Fibroblast of gingiva (primary cell): Measurements from ENCODE around the gene PPP1R1B.
"Not testable (repeated sequence)": the region's sequence is repeated elsewhere in the genome, so short reads cannot be mapped to it uniquely, and the experiment has no call there.

Experiments
- DNase-seq: peaks from one replicate; pipeline ENCODE4 v3.0.0-alpha.2; 2011; ENCODE audit warnings: low read depth

Gene PPP1R1B

GRCh38 chr17:39626171-39627046 lies at the start of gene PPP1R1B:
Gene PPP1R1B (plus strand): TSS chr17:39626952. CDS start chr17:39627393, 441 bp downstream.
- DNase-seq = no peak

GRCh38 chr17:39578272-39578671 lies 48.5 kb upstream of the PPP1R1B start:
- no peak for DNase-seq

- DNase-seq = no peak
Measured at GRCh38 chr17:39579318-39580081, 47.3 kb upstream of the PPP1R1B start.

GRCh38 chr17:39580082-39580468 lies 46.7 kb upstream of the PPP1R1B start:
- DNase-seq = no peak

GRCh38 chr17:39581071-39581758 lies 45.5 kb upstream of the PPP1R1B start:
- DNase-seq = no peak

GRCh38 chr17:39581759-39582085 lies 45.0 kb upstream of the PPP1R1B start:
- DNase-seq = no peak

GRCh38 chr17:39582658-39583057 lies 44.1 kb upstream of the PPP1R1B start:
- no peak for DNase-seq

GRCh38 chr17:39590180-39590579 lies 36.6 kb upstream of the PPP1R1B start:
- not testable (repeated sequence) for DNase-seq

GRCh38 chr17:39591958-39592954 lies 34.5 kb upstream of the PPP1R1B start:
- DNase-seq = no peak

- DNase-seq = no peak
Measured at GRCh38 chr17:39593371-39593770, 33.4 kb upstream of the PPP1R1B start.

- DNase-seq = no peak
Measured at GRCh38 chr17:39595294-39595693, 31.5 kb upstream of the PPP1R1B start.

GRCh38 chr17:39595928-39596510 lies 30.7 kb upstream of the PPP1R1B start:
- DNase-seq = no peak

GRCh38 chr17:39596543-39597267 lies 30.0 kb upstream of the PPP1R1B start:
- no peak for DNase-seq

- no peak for DNase-seq
Measured at GRCh38 chr17:39597372-39598046, 29.2 kb upstream of the PPP1R1B start.

GRCh38 chr17:39598047-39598481 lies 28.7 kb upstream of the PPP1R1B start:
- no peak for DNase-seq

GRCh38 chr17:39598630-39599003 lies 28.1 kb upstream of the PPP1R1B start:
- no peak for DNase-seq

- DNase-seq = no peak
Measured at GRCh38 chr17:39599004-39599664, 27.6 kb upstream of the PPP1R1B start.

GRCh38 chr17:39599665-39600231 lies 27.0 kb upstream of the PPP1R1B start:
- DNase-seq = no peak
